GM21723 (cell line): ENCODE data around the gene C5orf52.
"Not testable (repeated sequence)": the region's sequence is repeated elsewhere in the genome, so short reads cannot be mapped to it uniquely, and the experiment has no call there.

Experiments used
- ATAC-seq: cut with Tn5 transposase; IDR thresholded peaks from one replicate; pipeline ENCODE4 v1.9.1; 2021; ENCODE audit warnings: mild to moderate bottlenecking, moderate library complexity; ENCODE audit not compliant: unreplicated experiment

The C5orf52 gene

DNA sequence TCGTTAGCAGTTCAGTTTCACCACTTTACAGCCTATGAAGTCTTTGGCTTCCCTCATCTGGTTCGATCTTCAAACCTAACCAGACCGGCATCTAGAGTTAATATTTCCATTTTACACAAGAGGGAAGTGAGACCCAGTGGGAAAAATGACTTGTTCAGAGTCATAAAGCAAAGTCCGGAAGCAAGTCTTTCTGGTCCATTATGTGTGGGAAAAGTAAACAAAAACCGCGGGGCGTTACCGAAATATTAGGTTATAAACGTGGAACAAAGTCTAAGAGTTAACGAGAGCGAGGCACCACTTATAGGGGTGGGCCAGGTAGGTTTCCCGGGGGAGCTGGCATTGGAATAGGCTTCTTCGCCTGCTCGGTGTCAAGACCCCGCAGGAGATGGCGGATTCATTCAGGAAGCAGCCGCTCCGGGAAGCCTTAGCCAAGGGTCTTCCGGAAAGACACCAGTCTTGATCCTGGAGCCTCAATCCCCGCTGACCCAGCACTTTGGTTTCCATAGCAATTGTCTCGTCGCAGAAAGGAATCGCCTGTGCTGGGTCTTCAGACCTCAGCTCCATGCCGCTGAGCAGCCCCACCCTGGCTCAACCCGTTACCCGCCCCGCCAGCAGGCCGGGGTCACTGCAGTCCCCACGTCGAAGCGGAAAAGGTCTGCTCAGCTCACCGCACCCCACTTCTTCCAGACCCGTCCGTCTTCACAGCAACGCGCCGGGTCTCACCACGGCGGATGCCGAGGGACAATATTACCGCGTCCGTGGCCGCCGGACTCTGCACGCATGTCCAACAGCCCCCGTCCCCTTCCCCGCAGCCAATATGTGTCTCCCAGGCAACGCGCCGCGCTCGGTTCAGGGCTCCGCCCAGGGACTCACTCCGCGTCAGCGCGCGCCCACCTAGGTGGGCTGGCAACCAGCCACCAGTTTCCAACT is at the start of gene C5orf52:
Gene C5orf52 (plus strand): TSS at position 872 of the 930 bp plus-strand sequence. CDS start 82 bp downstream, outside the sequence.
- no peak for ATAC-seq

DNA sequence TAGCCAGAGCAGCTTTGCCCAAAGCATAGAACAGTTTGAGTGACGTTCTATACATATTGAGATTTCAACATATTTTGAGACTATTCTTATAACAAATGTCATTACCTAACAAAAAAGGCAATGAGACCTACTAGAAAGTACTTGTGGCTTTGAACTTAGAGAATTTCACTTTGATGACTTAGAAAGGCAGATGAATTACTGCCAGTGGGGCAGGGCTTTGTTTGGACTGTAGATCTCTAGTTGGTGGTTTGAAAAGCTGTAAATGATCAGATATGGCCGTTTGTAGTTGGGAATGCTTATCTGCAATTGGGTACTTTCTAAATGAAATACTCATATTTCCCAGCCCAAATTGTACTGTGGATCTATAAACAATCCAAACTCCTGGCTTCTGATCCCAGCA is 47.2 kb upstream of the C5orf52 start:
- ATAC-seq = no peak

DNA sequence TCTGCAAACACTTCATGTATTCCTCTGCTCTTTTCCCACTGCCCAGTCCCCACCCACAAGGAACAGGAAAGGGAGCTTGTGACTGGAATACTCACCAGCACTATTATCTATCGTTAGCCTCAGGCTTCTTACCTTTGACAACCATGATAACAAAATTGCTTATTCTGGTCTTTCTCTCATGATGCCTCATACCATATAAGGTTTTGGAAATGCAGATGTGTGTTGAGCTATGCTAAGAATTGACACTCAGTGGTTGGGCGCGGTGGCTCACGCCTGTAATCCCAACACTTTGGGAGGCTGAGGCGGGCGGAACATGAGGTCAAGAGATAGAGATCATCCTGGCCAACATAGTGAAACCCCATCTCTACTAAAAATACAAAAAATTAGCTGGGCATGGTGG is 44.5 kb upstream of the C5orf52 start:
- ATAC-seq = no peak

DNA sequence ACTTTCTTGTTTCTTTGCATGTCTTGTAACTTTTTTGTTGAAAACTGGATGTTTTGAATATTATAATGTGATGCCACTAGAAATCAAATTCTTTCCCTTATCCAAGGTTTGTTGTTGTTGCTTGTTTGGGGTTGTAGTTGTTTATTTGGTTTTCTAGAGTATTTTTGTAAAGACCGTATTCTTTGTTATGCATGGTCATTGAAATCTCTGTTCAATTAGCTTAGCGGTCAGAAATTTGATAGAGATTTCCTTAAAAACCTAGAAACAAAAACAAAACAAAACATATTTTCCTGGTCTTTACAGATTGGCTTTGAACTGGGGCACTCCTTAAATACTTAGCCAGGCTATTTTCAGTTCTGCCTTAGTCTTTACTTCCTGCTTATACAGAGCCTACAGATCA is 41.0 kb upstream of the C5orf52 start:
- no peak for ATAC-seq

DNA sequence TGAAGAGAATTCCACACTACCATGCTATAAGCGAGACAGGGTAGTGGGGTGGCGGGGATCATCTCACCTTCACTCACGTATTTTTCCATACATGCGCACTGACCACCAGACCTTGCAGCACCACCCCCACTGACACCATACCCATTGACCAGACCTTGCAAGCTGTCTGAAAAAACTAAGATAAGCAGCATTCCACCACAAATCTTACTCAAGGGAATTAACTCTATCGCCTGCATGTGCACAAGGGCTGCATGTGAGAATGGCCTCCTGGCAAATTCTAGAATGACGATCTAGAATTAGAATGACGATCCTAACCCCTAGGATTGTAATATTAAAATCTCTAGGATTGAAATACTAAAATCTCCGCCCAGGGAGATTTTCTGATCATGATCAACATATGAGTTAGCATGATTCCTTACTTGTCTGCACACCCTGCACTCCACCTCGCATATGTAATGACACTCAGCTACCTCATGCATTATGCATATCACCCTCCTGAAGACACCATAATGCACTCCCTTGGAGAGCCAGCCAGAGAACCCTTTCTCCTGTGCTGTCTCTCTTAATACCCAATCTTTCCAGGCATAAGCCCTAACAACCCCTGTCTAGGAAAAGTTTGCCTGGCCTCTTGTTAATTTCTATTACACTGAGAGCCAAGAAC is 30.8 kb upstream of the C5orf52 start:
- ATAC-seq = no peak

DNA sequence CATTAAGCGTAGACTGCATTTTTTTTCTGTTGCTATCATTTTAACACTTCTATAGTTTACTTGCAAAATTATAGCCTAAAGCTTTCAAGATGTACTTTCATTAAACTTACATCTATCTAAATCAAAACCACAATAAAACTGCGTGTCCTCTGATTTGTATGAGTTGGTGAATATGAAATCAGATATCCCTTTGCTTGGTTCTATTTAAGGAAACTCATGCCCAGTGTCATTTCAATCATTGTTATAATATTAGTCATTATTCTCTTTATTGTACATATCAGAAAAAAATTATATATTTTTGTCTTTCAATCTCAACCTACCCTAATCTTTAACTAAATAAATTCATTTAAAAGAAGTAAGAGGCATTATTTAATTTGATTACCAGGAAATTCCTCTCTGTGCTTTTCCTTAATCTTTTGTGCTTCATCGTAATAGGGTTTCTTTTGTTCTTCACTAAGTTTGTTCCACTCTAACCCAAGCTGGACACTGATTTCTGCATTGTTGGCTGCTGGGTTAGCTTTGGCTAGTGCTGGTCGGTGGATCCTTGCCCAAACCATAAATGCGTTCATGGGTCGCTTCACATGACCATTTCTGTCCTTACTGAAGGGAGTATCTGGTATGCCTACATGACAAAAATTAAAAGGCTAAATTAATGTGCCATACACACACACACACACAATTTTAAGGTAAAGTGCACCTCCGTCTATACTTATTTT is 22.9 kb upstream of the C5orf52 start:
- ATAC-seq = no peak

DNA sequence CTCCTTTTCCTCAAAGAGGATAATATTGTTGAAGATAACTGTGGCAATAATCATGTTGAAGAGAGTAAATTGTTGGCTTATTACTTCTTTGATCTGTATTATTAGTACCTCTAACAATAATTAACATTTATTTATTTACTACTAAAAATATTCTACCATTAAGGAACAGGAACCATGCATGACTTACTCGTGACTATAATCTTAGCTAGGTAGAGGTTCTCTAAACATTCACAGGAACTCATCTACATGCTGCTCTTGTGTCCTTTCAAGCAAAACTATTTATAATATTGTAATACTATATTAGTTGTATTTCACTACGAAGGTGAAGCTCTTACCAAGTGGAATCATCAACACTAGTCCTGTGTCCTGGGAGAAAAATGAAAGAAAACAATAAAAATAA is 22.2 kb upstream of the C5orf52 start:
- no peak for ATAC-seq

DNA sequence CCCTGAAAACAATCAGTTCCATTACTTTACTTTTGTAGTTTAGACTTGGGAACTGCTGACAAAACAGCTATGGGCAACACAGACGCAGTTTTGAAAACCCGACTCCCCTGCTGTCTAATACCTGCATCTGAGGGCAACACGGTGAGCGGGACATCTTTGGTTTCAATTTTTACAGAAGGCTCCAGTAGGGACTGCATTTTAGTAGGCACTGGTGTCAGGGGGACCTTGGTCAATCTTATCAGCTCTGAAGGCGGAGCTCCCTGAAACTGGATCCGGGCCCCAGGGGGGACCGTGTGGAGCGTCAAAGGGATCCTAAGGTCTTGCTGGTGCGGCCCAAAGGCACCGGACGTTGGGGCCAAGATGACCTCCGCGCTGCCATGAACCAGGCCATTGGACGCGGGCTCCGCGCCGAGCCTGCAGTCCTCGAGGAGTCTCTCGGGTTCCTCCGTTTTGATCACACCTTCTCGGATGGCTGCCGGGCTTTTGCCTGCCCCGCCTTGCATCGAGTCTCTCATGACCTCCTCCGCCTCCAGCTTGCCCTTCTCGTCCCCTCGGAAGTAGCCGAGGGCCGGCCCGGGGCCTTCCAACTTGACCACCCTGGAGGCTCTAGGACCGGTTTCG is 20.2 kb upstream of the C5orf52 start:
- ATAC-seq = no peak

DNA sequence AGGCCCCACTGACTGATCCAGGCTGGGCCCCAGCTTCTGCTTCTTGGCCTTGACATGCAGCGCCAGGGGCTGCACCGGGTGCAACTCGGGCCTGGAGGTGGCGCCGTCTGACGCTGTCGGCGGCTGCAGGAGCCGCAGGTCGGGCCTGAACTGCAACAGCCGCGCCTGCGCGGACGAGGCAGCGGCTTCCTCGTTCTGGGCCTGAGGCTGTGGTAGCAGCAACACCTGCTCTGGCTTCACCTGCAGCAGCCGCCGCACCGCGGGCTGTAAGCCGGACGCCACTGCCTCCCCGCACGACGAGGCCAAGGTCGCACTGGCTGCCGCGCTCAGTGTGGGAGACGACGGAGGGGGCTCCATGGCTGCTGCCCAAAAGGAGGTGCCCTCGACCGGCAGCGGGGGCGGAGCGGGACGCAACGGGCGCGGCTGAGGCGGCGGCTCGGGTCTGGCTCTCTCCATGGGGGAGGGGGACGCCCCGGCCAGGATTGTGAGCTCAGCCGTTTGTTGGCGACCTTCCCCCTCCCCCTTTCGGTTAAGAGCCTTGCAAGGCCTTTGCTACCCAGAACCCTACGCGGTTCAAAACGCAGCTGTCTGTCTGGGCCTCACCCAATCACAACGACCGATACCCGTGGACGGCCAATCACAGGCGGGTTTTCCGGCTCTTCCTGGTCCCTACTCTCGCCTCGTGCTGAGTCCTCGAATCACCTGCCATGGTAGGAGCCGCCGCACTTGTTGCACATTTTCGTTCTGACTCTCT is 19.5 kb upstream of the C5orf52 start:
- ATAC-seq = peak; percentile 78

DNA sequence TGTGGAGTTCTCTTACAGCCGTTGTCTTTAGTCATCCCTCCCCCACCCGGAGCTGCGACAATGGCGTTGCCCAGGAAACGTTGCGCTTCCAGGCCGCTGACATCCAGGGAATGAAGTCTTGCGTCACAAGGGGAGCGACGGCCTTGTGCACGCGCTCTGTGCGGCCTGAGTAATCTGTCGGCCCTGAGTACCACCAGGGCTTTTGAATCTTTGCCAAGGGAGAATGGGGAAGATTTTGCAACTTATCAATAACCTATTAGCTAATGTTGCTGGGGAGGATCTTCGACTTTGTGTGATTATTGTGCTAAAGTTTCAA is 19.0 kb upstream of the C5orf52 start, which contains the start of gene SOX30:
Gene SOX30 (minus strand): TSS at position 62 of the 316 bp plus-strand sequence. CDS start 360 bp downstream, outside the sequence.
- no peak for ATAC-seq

DNA sequence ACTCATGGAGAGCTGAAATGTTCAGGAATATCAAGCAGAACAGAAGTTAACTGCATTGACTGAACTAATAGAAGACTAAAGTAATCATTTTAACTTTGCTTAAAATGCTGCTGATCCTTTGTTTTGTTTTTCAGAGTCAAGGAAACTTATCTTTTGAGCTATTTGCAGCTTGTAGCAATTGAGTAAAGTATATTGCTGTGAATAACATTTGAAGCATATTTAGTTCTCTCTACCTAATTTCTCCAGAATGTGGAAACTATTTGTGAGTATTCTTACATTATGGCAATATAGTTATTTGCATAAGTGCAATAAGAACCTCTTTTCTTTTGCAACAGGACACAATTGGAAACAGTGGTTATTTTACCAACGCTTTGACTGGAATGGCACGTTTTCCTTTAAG is 13.8 kb upstream of the C5orf52 start:
- no peak for ATAC-seq

DNA sequence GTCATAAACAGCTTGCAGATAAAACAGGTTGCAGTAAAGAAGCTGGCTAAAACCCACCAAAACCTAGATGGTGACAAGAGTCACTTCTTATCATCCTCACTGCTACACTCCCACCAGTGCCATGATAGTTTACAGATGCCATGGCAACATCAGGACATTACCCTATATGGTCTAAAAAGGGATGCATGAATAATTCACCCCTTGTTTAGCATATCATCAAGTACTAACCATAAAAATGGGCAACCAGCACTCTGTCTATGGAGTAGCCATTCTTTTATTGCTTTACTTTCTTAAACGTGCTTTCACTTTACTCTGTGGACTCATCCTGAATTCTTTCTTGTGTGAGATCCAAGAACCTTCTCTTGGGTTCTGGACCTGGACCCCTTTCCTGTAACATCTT is 12.4 kb upstream of the C5orf52 start:
- ATAC-seq = no peak

DNA sequence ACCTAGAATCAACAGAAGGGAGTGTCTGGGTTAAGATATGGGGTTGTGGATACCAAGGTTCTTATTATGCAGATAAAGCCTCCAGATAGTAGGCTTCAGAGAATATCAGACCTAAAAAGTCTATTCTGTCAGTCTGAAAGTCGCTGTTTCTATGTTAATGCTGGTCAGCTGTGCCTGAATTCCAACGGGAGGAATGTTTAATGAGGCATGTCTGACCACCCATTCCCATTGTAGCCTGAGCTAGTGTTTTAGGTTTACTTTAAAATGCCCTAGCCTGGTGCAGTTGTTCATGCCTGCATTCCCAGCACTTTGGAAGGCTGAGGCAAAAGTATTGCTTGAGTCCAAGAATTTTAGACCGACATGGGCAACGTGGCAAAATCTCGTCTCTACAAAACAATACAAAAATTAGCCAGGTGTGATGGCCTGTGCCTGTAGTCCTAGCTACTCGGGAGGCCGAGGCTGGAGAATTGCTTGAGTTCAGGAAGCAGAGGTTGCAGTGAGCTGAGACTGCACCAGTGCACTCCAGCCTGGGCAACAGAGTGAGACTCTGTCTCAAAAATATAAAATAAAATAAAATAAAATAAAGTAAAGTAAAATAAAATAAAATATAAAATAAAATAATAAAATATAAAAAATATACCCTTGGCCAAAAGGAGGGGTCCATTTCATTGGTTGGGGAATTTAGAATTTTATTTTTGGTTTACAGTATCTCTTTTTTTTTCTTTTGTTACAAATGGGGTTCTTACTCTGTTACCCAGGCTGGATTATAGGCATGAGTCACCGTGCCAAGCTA is 11.3 kb upstream of the C5orf52 start:
- no peak for ATAC-seq

DNA sequence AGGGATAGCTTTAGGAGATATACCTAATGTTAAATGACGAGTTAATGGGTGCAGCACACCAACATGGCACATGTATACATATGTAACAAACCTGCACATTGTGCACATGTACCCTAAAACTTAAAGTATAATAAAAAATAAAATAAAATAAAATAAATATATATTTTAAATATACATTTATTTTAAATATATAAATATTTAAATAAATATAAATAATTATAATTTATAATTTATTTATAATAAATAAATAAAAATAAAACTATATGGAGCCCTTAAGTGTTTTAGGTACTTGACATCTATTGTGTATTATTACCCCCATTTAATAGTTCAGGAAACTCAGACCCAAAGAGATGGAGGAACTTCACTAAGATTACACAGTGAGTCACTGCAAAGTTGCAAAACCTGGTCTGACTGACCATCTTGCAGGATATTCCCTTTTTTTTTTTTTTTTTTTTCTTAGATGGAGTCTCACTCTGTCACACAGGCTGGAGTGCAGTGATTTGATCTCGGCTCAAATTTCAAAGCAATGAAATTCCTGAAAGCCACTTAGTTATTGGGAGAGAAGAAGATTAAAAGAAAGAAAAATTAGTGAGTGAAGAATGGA is 5.8 kb upstream of the C5orf52 start:
- ATAC-seq = no peak

DNA sequence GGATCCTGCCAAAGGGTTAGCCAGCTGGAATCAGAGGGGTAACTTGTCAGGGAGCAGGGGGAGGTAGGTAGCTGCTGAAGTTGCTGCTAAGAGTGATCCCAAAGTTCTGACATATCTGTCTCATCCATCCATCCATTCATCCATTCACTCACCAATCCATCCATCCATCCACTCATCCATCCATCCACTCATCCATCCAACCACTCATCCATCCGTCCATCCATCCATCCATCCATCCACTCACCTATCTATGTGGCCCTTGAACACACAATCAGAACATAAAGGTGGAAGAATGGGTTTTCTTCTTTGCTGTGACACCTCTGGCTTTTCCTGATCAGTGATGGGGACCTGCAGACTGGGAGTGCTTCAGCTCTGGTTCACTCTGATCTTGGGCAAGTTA is 3.0 kb upstream of the C5orf52 start:
- ATAC-seq = no peak

DNA sequence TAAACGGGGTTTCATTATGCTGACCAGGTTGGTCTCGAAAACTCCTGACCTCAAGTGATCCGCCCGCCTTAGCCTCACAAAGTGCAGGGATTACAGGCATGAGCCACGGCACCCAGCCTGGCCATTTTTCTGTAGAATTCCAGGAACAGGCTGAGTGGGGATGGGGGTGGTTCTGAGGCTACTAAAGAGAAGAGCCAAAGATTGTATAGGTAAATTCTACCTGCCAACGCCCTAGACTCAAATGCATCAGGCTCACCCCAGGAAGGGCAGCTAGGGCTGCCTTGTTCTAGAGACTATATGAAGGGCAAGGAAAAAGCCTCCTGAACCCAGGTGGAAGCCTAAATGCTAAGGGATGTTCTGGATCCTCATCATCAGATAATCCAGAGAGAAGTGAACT is 1.6 kb upstream of the C5orf52 start:
- ATAC-seq = no peak

DNA sequence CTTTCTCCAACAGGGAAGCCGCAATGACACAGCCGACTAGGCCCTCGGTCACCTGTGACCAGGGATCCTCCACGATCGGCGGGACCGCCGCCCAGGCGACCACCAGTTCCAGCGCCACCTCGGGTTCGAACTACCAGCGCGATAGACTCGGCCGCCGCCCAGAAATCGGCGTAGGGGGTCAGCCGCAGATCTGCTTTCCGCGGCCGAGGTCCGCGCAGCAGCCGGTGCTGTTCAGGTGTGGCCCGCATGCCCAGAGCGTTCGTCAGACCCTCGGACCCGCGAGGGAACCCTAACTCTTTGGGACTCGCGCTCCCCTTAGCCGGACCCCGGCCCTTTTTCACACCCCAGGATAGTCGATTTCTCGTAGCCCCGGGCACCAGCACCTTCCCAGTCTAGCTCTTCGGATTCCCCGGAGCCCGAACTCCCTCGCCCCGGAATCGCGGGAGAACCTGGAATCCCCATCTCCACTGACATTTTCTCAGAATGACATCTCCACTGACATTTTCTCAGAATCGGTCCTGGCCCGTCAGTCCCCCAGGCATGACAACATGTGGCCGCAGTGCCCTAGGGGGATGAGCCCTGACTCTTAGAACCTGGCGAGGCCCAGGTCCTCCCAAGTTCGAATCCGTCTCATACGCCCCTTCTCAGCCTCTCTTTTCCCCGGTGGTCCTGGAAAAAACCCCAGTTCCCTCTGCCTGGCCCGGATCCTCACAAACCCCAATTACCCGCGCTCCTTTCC is 428 bp downstream of the C5orf52 start:
- ATAC-seq = no peak

DNA sequence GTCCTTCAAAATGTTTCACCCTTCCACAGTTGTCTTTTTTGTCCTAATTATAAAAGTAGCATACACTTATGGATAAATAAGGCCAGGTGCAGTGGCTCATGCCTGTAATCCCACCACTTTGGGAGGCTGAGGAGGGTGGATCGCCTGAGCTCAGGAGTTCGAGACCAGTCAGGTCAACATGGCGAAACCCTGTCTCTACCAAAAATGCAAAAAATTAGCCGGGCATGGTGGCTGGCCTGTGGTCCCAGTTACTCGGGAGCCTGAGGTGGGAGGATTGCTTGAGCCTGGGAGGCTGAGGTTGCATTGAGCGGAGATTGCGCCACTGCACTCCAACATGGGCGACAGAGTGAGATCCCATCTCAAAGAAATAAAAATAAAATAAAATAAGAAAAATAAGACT is 1.6 kb downstream of the C5orf52 start:
- ATAC-seq = no peak

DNA sequence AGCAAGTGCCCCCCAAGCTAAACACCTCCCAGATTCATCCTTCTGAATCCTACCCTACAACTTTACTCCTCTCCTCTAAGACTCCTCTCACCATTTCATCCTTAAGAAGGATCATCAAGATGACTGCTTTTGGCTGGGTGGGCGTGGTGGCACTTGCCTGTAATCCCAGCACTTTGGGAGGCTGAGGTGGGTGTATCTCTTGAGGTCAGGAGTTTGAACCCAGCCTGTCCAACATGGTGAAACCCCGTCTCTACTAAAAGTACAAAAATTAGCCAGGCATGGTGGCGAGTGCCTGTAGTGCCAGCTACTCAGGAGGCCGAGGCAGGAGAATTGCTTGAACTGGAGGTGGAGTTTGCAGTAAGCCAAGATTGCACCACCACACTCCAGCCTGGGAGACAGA is 3.0 kb downstream of the C5orf52 start:
- ATAC-seq = not testable (repeated sequence)
